Activated CD8-positive, alpha-beta memory T cell treated with anti-CD3 and anti-CD28 coated beads, Interleukin-2, amount 50 U/mL, for 24 hours (primary cell): Measurements from ENCODE around the gene MTUS2.
A peak's percentile ranks its signal among the peaks of the same experiment; 100 is the strongest.

ENCODE experiments used
- DNase-seq: peaks from one replicate; pipeline ENCODE4 v3.0.0-alpha.2; 2020; ENCODE audit errors: extremely low read depth

MTUS2 gene

DNA sequence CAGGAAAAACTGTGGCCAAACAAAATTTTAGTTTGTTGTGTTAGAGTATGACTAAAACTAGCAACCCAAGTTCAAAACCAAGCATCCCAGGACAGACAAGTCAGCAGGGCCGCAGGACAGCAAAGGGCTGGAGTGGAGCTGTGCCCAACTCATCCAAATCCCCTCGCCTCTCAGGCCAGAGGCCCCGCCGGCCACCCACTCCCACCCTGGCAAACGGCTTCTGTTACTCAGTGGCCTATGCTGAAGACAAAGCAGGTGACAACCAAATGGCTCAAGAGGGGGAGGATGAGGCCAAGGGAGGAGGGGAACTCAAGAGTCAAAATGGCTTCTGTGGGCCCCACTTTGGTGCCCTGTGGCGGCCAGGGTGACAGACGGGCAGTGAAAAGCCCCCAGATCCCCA lies 705.6 kb downstream of the MTUS2 start:
- DNase-seq: no peak

DNA sequence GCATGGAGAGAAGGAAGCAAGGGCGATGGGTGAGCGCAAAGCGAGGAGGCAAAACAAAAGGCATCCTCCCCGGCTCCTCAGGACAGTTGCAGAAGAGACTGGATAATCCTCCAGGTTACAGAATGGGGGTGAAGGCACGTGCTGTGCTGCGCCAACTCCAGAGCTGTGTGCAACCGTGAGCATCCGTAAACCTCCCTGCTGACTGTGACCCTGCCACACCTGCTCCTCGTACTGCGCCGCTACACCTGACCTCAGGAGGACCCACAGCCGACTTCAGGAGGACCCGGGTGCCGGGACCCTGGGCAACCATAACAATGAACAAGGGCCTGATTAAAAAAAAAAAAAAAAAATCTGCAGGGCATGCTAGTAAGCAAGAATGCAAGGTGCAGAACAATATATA lies 706.6 kb downstream of the MTUS2 start:
- no peak for DNase-seq

DNA sequence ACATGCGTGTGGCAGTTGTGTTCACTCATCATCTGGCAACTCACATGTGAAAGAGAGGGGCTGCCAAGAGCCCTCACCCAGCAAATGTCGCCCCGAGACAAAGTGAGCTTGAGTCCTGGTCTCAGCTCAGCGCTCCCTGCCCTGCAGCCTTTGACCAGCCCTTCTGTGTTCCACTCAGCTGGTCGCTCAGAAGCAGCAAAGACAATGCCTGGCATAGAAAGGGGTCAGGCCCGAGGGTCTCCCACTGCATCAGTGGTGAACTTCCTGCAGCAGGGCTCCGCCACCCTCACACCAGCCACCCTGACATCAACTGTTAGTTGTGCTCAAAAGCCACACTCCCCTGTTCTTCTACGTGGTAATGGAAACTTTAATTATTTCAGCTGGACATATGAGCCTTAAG lies 707.4 kb downstream of the MTUS2 start:
- DNase-seq: no peak

DNA sequence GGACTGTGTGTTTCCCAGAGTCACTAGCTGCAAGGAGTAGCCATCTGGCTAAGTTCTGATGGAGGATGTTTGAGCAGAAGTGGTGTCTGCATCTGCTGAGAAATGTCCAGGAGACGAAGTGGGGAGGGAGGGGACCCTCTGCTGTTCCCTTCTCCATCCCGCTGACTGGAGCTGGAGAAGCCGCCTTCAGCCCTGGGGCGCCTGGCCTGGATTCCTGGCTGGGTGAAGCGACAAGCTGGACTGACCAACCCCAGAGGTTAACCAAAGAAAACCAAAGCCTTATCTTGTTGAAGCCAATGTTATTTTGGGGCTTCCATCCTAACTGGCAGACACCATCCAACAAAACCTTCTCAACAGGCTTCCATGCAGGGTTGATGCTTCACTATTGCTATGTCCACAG lies 707.8 kb downstream of the MTUS2 start:
- DNase-seq: no peak

DNA sequence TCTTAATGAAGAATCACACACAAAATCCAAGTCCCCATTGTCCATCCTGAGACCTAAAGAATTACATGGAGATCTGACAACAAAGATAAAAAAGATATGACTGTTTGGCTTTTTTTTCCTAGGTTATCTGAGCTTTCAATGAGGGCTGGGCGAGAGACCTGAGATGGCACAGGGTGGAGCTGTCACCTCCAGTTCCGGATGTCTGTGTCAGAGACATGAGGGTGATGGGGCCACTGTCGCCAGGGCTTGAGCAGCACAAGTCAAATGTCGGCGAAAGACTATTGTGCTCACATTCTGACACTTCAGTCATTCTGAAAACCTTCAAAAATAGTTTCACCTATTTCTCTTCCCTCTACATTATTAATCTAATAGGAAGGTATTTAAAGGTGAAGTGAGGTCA lies 709.6 kb downstream of the MTUS2 start:
- no peak for DNase-seq

DNA sequence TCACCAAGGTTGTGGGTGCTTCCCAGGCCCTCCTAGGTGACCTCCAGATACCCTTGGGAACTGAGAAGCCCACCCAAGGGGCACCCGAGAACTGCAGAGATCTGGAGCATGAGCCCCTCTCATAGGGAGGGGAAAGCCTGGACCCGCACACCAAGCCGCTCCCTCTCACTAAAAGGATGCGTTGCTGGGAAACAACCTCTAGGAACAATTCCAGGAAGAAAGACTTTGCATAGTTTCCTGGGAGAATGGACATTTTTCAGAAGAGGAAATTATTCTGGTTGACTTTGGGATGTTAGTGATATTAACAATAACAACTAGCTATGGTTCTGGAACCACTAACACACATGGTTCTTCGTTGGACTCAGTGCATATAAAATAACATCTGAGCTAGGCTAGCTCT lies 710.8 kb downstream of the MTUS2 start:
- no peak for DNase-seq

DNA sequence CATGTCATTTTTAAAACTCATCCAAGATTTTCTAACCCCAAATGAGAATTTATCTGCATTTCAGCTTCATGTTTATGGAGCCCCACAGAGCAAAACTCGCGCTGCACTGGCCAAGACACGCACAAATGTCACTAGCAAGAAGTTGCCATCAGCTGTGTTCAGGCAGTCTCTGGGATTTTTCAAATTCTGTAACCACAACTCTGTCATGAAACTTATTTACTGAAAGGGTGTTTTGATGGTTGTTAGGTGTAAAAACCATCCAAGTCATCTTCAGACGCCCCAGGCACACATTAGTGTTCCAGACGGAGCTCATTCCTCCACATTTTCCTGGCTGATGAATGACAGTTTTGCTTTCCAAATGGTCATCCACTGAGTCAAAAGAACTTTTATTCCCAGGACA lies 712.0 kb downstream of the MTUS2 start:
- DNase-seq: no peak

DNA sequence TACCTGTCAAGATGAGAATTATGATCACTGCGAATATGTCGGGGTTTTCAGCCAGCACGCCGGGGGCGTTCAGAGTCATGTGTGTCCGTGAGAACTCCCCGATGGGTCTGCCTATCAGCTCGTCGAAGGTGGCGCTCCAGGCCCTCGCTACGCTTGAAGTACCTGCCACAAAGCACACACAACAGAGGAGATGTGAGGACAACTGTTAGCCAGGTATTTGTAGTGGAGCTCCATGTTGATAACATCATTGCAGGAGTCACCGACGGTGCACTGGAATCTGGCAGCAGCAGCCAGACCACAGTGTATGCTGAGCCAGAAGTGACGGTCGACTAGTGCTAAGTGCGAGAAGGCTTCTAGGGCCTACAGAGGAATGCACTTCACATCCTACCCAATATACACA lies 712.7 kb downstream of the MTUS2 start:
- DNase-seq: no peak

DNA sequence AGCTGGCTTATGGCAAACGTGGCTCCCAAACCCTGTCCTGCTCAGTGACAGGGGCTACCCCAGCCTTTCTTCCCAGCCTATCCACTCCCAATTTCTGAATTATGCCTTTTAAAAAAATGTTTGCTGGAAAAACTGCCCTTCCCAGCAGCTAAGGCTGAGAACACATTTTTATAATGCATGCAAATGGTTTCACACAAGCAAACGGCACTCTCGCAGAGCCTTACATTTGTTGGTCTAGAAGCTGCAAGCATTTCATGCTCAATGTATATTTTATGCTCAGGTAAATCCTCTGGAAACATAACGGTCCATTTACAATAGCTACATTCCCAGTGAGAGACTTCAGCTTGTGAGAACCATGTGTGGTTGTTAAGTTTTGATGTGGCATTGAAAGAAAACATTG lies 713.9 kb downstream of the MTUS2 start:
- no peak for DNase-seq

DNA sequence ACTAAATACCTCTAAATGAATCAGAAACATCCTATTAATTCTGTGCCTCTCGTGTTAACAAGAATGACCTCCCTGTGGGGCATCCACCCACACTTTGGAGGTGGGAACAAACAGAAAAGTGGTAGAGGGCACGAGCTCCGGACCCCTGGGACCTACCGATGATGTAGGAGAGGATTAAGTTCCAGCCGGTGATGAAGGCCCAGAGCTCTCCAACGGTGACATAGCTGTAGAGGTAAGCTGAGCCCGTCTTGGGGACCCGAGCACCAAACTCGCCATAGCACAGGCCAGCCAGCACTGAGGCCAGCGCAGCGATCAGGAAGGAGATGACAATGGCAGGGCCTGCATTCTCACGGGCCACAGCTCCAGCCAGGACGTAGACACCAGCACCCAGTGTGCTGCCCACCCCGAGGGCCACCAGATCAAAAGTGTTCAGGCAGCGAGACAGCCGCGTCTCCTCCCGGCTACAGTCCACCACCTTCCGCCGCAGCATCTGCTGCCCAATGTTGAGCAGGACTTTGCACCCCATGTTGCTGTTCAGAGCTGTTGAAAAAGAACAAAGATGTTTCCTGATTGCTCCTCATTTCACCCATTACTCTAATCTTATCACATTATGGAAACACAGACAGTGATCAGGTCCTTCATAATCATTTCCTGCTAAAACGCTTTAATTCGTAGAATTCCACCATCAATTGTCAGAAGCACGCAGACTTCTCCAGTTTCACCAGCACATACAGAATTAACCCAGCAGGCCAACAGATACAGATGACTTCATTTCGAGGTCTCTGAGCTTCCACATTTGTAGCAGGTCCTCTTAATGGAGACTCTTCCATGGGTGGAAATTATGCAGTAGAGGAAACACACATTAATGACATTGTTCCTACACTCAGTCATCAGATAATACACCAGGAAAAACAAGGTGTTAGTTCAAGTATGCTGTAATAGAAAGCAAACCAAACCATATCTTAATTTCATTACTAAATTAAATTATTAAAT lies 715.8 kb downstream of the MTUS2 start:
- DNase-seq: no peak

DNA sequence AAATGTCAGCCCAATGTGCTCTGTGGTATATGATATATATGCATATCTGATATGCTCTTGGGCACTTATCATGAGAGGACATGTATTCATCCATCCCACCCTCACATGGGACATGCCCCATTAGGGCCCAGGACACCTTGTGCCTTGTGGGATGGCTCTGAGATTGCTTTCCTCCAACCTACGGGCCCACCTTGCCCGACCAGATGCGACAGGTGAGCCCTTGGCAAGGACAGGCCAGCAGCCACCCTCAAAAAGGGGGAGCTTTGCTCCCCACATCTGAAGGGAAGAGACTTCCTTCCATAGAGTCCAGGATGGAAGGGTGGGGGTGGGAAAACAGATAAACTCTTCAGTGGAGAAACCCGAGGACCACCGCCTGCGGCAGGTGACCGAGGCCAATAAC lies 716.7 kb downstream of the MTUS2 start:
- no peak for DNase-seq

DNA sequence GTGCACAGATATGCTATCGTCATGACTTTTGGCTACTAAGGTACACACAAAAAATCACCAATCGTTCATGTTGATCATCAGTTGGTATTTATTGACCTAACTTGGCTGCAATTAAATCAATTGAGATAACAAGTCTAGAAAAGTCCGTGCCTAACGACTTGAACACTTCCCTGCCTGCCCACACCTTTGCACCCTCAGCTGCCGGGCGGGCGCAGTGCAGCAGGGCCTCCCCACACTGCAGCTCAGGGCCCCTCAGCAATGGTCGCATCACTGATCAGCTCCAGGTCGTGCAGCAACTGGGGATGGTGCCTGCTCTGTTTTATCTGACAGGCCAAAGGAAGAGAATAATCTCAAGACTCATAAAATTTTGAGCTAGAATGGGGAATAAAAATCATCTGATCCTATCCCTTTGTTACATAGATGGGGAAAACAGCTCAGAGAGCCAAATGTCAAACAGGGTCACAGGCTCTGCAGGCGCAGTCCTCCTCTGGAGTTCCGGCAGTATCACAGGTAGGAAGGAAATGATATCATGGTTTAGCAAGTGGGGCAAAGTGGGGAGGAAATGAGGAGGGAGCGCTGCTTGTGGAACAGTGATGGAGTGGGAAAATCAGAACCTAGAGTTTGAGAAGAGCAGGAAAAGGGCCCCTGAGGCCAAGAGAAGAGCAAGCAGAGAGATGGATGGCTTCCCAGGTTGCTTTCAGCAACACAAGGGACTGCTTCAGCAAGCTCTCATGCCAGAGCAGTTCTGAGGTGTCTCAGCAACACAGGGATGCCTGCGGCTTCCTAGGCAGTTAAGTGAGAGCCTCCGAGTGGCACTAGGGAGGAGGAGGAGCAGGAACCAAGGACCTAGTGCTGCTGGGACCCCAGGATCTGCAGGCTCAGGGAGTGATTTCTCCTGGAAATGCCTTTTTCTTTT lies 717.9 kb downstream of the MTUS2 start:
- DNase-seq: no peak

DNA sequence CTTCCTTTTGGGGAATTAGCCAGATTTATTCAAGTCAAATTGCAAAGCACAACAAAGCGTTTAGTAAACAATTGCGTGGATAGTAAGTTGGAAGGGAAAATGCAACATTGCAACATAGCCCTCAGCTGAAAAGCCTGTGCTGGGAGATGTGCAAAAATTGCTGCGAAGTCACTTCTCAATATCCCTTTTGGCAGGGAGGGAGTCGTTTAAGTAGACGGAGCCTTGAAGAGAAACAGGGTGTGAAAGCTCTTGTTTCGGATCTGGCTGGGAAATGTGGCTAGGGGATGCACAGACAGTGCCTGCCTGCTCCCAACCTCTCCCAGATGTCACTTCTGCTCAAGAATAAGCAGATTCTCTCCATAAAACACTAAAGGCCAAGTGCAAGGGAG lies 718.5 kb downstream of the MTUS2 start:
- DNase-seq: no peak

DNA sequence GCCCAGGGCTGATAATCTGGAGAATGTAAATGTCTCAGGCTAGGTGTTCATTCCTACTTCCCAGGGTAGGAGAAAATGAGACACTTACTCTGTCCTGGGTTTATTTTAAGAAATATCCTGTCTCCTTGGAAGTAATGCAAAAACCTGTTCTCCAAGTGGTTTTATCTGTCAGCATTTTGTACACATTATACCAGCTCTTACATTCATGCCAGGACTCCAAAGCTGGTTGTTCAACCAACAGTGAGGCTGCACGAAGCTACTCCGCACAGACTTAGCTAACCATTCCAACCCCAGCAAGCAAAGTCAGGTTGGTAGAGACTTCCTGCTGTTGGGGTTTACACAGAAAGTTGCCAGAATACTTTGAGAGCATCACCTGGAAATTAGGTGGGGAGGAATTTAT lies 719.7 kb downstream of the MTUS2 start:
- no peak for DNase-seq

DNA sequence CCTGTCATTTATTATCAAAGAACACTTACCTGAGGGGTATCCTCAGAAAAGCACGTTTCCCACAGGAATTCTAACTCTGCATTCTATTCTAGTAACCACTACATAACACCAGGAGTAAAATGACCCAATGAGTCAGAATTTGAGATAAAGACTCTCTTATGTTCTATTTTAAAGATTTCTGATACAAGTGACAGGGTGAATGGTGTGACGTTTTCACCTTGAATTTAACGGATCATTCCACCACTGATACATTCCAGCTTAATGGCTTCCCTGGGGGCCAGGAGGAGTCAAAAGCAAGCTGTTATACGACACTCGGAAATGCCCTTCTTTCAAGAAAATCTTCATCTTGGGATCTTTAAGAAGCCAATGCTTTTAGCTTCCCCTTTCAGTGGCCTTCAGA lies 720.2 kb downstream of the MTUS2 start:
- DNase-seq: no peak

DNA sequence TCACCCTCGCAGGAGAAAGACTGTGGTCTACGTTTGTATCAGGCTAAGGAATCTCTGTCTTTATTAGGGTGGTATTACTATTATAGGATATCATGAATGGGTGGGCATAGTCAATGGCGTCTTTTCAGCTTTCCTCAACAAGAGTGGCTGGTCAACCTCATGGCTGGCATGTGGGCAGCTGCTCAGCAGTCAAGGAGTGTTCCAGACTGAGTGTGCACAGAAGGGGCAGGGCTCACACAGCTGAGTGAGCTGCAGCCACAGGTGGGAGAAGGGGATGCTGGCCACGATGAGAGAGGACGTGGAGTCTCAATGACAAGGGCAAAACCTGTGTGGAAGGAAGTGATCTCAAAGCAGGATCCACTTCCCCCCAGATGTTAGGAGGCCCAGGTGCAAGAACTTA lies 720.7 kb downstream of the MTUS2 start:
- no peak for DNase-seq

DNA sequence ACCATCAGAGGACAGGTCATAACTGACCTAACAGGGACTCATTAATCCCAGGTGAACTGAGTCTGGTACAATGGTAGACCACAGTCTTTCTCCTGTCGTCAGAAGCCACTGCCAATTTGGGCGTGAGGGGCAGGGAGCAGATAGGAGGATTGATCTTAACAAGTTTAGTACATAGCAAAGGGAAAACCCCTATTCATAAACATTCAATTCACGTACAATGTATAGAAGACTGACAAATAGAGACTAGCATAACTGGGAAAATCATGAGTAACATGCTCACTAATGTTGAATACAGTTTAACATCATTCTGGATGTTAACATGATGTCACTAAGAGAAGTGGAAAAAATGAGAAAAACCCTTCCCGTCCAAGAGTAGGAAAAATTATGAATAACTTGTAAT lies 721.3 kb downstream of the MTUS2 start:
- DNase-seq: no peak

DNA sequence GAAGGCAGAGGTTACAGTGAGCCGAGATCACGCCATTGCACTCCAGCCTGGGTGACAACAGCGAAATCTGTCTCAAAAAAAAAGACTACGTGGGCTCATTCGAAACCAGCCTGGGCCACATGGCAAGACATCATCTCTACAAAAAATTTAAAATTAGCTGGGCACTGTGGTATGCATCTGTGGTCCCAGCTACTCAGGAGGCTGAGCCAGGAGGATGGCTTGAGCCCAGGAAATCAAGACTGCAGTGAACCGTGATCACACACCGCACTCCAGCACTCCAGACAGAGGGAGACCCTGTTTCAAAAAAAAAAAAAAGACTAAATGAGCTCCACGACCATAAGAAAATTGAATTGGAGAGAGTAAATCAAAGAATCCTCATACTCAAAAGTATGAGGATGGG lies 722.2 kb downstream of the MTUS2 start:
- DNase-seq: no peak

DNA sequence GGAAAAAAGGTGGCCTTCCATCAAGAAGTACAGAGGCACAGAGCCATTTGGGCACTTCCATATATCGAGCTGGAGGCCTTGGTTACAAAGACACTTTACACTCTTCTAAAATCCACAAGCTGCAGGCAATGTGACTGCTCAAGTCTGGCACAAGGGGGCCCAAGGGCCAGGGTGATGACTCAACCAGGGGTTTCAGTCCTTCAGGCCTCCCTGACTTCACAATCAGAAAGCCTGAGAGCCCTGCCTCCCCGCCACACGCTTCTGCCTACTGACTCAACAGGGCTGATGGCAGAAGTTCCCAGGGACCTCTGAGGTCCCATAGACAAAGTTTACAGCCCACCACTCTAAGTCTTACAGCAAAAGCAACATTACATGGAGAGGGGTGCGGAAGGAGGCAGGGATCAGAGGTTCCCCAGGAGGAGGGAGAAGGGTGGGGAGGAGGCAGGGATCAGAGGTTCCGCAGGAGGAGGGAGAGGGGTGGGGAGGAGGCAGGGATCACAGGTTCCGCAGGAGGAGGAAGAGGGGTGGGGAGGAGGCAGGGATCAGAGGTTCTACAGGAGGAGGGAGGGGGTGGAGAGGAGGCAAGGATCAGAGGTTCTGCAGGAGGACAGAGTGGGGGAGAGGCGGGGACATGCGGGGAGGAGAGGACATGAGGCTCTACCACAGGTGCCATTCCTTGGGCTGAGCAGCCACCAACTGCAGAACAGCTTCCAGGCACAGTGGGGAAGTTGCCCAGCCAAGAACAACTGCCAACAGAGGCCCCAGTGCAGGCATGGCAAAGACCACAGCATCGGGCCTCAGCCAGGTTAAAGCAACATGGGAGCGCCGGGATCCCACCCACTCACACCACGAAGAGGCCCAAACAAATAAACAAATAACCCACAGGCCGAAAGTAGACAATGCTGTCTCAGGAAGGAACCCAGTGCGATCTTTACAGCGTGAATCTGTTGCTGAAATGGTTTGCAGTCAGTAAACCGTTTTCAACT lies 723.4 kb downstream of the MTUS2 start:
- peak; percentile 4 for DNase-seq

DNA sequence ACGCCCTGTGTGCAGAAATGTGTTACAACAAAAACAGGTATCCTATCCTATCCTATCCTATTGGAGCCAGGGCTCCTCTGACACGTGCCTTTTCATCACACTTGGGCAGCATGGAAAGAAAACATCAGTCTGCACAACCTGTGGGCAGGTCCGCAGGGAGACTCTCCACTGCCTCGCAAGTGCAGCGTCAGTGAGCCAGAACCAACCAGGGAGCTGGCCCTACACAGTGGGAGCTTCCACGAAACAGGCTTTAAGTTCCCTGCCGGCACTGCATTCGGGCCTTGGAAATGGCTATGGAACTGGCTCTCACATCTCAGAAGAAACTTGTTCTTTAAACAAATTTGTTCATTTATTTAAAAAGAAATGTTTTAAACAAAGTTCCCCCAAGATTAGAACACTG lies 725.8 kb downstream of the MTUS2 start:
- DNase-seq: no peak

DNA sequence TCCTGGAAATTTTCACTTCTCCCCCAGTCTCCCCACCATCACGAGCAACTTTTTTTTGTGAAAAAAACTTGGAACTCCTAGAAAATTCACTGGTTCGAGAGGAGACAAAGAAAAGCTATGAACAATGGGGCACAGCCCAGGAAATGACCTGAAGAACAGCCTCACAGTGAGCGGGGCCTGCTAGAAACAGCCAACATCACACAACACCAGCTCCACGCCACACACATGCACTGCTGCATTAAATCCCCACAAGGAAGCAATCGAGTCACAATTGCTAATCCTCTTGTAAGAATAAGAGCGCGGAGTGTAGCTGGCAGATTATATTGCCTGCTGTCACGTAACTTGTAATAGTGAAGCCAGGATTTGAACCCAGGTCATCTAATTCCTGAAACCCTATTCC lies 726.5 kb downstream of the MTUS2 start:
- no peak for DNase-seq

DNA sequence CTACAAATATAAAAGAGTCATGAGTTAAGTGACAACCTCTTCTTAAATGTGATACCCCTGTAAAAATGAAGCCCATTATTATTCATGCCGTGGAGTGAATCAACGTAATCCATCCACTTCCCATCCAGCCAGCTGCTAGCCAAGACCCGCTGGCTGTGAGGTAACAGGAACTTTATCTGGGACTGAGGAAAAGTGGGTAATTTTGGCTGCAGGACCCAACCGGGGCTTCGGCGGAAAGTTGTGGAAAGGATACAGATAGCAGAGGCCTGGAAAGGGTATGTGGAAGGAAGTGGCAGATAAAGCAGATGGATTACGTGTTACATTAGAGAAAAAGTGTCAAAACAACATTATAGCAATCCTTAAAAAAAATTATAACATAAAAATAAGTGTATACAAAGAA lies 727.0 kb downstream of the MTUS2 start:
- no peak for DNase-seq
